Esophagus muscularis mucosa (tissue), 4 donors: Measurements from ENCODE around the gene ZNF592. TPM values are rescaled to one million over a fixed set of nuclear protein-coding genes. Genes with fewer than 3 reads are reported as not detected.

Experiments
- DNase-seq: peaks from one replicate; pipeline ENCODE4 v3.0.0-alpha.2; 2017; ENCODE audit errors: extremely low spot score
- H3K27ac ChIP-seq, 4 donors: fragments of 200-600 bp; sonication (generic); replicated peaks in 1 of 4; 1 replicate in 3 of 4; 2 replicates in 1 of 4; pipeline ENCODE4 v1.5.1; 2016 to 2019; ENCODE audit warnings: mild to moderate bottlenecking in 1 of 4
- H3K27me3 ChIP-seq, 4 donors: fragments of 200-600 bp; sonication (generic); one replicate each; pipeline versions ENCODE4 v1.5.1 to v1.6.0; 2016 to 2019
- H3K36me3 ChIP-seq, 4 donors: fragments of 200-600 bp; sonication (generic); one replicate each; pipeline ENCODE4 v1.5.1; 2016 to 2019
- H3K4me1 ChIP-seq, 4 donors: fragments of 200-600 bp; sonication (generic); one replicate each; pipeline ENCODE4 v1.5.1; 2016 to 2019
- H3K4me3 ChIP-seq, 4 donors: fragments of 200-600 bp; sonication (generic); 1 replicate in 2 of 4; 2 replicates in 2 of 4; pipeline ENCODE4 v1.5.1; 2016 to 2019; ENCODE audit warnings: mild to moderate bottlenecking in 4 of 4, moderate library complexity in 1 of 4
- H3K9me3 ChIP-seq, 4 donors: fragments of 200-600 bp; sonication (generic); 1 replicate in 3 of 4; 2 replicates in 1 of 4; pipeline ENCODE4 v1.5.1; 2016 to 2019
- EP300 ChIP-seq: sonication (generic); formaldehyde crosslinking; IDR thresholded peaks from one replicate; pipeline ENCODE4 v1.6.1; 2017; ENCODE audit warnings: antibody characterized with exemption
- POLR2AphosphoS5 ChIP-seq, 2 donors: sonication (generic); formaldehyde crosslinking; IDR thresholded peaks; one replicate each; pipeline ENCODE4 v1.6.1; 2017; ENCODE audit warnings: antibody characterized with exemption in 2 of 2
- intact Hi-C: fragments of 100-400 bp; cut with DNase I; formaldehyde crosslinking; loops from one replicate; pipeline ENCODE4 v1.15.1; 2023
- small RNA-seq, 3 donors: library from RNA; depleted of rRNA; stranded (forward); fragments of <200 nt; gene quantifications; one replicate each; pipeline ENCODE3, GENCODE V24; 2016
- total RNA-seq, 4 donors: library from RNA; depleted of rRNA; stranded (reverse); fragments of >200 nt; gene quantifications; one replicate each; pipeline versions ENCODE4 v1.1.0 to v1.2.1, GENCODE V29; 2016
- TF ChIP-seq, protein P1 (sequence below), 3 experiments: fragments of 200-600 bp in 2 of 3; fragments of 450-650 bp in 1 of 3; sonication (generic) in 2 of 3; IDR thresholded peaks; one replicate each; pipeline ENCODE4 v1.5.1; 2017 to 2019; ENCODE audit warnings: antibody characterized with exemption in 3 of 3, mild to moderate bottlenecking in 2 of 3, moderate library complexity in 1 of 3

The ZNF592 gene
- total RNA-seq, 4 donors from 2014 or later = 13.8 to 22.3 (median 20.2) TPM

DNA sequence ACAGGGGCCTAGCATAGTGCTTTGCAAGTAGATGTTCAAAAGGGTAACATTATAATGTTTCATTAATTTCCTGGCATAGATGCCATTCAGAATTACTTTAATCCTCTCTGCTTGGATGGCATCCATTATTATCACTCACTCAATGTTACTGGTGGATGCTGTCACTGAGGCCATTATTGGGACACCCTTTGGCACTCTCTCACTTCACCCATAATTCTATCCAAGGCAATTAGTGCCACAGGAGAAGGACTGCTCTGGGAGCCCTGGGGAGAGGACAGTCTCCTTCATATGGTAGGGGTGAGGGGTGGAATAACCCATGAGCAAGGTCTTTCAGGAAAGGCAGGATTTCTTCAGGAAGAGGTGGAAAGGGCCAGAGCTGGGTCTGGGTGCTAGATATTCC is 107.4 kb downstream of the ZNF592 start:
- TF ChIP-seq EP300 = no peak
- no peak for TF ChIP-seq POLR2AphosphoS5 (IDR thresholded peaks at IDR 0.05)
- TF ChIP-seq, protein P1, sequence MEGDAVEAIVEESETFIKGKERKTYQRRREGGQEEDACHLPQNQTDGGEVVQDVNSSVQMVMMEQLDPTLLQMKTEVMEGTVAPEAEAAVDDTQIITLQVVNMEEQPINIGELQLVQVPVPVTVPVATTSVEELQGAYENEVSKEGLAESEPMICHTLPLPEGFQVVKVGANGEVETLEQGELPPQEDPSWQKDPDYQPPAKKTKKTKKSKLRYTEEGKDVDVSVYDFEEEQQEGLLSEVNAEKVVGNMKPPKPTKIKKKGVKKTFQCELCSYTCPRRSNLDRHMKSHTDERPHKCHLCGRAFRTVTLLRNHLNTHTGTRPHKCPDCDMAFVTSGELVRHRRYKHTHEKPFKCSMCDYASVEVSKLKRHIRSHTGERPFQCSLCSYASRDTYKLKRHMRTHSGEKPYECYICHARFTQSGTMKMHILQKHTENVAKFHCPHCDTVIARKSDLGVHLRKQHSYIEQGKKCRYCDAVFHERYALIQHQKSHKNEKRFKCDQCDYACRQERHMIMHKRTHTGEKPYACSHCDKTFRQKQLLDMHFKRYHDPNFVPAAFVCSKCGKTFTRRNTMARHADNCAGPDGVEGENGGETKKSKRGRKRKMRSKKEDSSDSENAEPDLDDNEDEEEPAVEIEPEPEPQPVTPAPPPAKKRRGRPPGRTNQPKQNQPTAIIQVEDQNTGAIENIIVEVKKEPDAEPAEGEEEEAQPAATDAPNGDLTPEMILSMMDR (IDR thresholded peaks at IDR 0.05) = no peak
- Histone ChIP-seq H3K27ac (no peak overlapping the region), H3K36me3 (peaks cover 4 to 52% (median 41%) of the 10 kb centered on the region in 4 donors), H3K27me3 (no peaks in the 10 kb centered on the region), H3K4me1 (peaks cover 0 to 14% (median 0%) of the 10 kb centered on the region in 4 donors), H3K4me3 (no peak overlapping the region), H3K9me3 (no peaks in the 10 kb centered on the region)
- DNase-seq = no peak
- intact Hi-C loops = no loop called here

Small RNAs within 50 kb of the gene (small RNA-seq; reads per million reads assigned to genes)
- gene RF00402 = 0 reads per million in 3 donors

Other genes starting within 250 kb of the ZNF592 start
- 1 to 10 TPM; 4.6 to 9.5 (median 7.7) TPM for gene ZSCAN2, start 147.6 kb upstream of the ZNF592 start, total RNA-seq
- 10 to 100 TPM; 16.7 to 22.8 (median 18.4) TPM for gene WDR73, start 94.3 kb upstream of the ZNF592 start, total RNA-seq
- 1 to 10 TPM; 3.6 to 7.4 (median 5.1) TPM for gene NMB, start 90.4 kb upstream of the ZNF592 start, total RNA-seq
- gene SEC11A, start 32.5 kb upstream of the ZNF592 start, total RNA-seq = 10 to 100 TPM; 57.4 to 90.3 (median 73.5) TPM
- 10 to 100 TPM in 3 of 4 donors, 1 to 10 TPM in 1; 9.1 to 21.5 (median 16.2) TPM for gene ALPK3, start 68.8 kb downstream of the ZNF592 start, total RNA-seq
- under 1 TPM in 1 of 4 donors, not detected in 3; 0.23 TPM for gene SLC28A1, start 136.1 kb downstream of the ZNF592 start, total RNA-seq
- 10 to 100 TPM; 31.6 to 36.1 (median 32.5) TPM for gene PDE8A, start 233.3 kb downstream of the ZNF592 start, total RNA-seq